GM23338 (cell line): Measurements from ENCODE around the gene CAMTA1.

Source experiments
- CREB1 ChIP-seq: fragments of 250-450 bp; sonication (Bioruptor Pico); IDR thresholded peaks from 2 replicates; pipeline ENCODE4 v1.5.0; 2020; ENCODE audit warnings: low read depth, mild to moderate bottlenecking, moderate library complexity
- EZH2 ChIP-seq: fragments of 200-600 bp; sonication (generic); IDR thresholded peaks from one replicate; pipeline ENCODE4 v1.8.0; 2017; ENCODE audit warnings: antibody characterized with exemption, mild to moderate bottlenecking, low read depth; ENCODE audit not compliant: unreplicated experiment
- EZH2phosphoT487 ChIP-seq: fragments of 200-600 bp; sonication (generic); IDR thresholded peaks from one replicate; pipeline ENCODE4 v1.8.1; 2018; ENCODE audit warnings: antibody characterized with exemption; ENCODE audit not compliant: unreplicated experiment
- JUNB ChIP-seq: IDR thresholded peaks from one replicate; pipeline ENCODE4 v1.6.1; 2016; ENCODE audit warnings: antibody characterized with exemption; ENCODE audit not compliant: unreplicated experiment
- NANOG ChIP-seq: IDR thresholded peaks from 2 replicates; pipeline ENCODE4 v1.6.1; 2016; ENCODE audit warnings: antibody characterized with exemption, borderline replicate concordance
- POLR2AphosphoS5 ChIP-seq: IDR thresholded peaks from 2 replicates; pipeline ENCODE4 v1.6.1; 2016; ENCODE audit warnings: antibody characterized with exemption, low read depth
- ZNF114 ChIP-seq: fragments of 250-450 bp; sonication (Bioruptor Pico); IDR thresholded peaks from 2 replicates; pipeline ENCODE4 v1.5.0; 2020; ENCODE audit warnings: mild to moderate bottlenecking, moderate library complexity
- ZNF331 ChIP-seq: fragments of 250-450 bp; sonication (Bioruptor Pico); IDR thresholded peaks from 2 replicates; pipeline ENCODE4 v1.5.0; 2020; ENCODE audit warnings: low read depth, mild to moderate bottlenecking, moderate library complexity
- TF ChIP-seq, protein P1 (sequence below), 2 experiments: fragments of 200-600 bp in 1 of 2; sonication (generic) in 1 of 2; conservative IDR thresholded peaks; 2 replicates each; pipeline versions ENCODE4 v1.5.1 to v1.6.1; 2016 to 2017; ENCODE audit warnings: antibody characterized with exemption in 2 of 2, low read depth in 2 of 2, mild to moderate bottlenecking in 2 of 2, moderate library complexity in 1 of 2
- TF ChIP-seq, protein P2 (sequence below): IDR thresholded peaks from 2 replicates; pipeline ENCODE4 v1.6.1; 2016; ENCODE audit warnings: antibody characterized with exemption
- TF ChIP-seq, protein P3 (sequence below): fragments of 250-450 bp; sonication (Bioruptor Pico); IDR thresholded peaks from 2 replicates; pipeline ENCODE4 v1.5.0; 2020; ENCODE audit warnings: mild to moderate bottlenecking, moderate library complexity
- TF ChIP-seq, protein P4 (sequence below): IDR thresholded peaks from one replicate; pipeline ENCODE4 v1.6.1; 2018; ENCODE audit warnings: antibody characterized with exemption; ENCODE audit not compliant: unreplicated experiment

DNA sequence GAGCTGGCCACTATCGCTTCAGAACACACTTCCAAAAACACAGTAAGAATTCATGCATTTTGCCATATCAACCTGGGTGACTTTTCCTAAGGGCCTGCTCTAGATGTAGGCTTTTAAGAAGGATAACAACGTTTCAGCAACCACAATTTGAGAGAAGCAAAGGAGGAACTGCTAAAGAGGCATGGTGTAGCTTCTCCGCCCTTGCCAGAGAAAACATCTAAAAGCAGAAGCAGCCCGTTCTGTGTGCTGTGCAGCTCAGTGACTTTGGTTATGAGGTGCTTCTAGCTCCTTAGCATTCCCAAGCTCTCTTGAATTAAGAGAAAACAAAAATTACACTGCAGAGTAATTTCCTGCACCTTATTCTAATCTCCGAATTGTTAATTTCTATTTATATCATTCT lies 1001.5 kb downstream of the CAMTA1 start:
- TF ChIP-seq, protein P1, sequence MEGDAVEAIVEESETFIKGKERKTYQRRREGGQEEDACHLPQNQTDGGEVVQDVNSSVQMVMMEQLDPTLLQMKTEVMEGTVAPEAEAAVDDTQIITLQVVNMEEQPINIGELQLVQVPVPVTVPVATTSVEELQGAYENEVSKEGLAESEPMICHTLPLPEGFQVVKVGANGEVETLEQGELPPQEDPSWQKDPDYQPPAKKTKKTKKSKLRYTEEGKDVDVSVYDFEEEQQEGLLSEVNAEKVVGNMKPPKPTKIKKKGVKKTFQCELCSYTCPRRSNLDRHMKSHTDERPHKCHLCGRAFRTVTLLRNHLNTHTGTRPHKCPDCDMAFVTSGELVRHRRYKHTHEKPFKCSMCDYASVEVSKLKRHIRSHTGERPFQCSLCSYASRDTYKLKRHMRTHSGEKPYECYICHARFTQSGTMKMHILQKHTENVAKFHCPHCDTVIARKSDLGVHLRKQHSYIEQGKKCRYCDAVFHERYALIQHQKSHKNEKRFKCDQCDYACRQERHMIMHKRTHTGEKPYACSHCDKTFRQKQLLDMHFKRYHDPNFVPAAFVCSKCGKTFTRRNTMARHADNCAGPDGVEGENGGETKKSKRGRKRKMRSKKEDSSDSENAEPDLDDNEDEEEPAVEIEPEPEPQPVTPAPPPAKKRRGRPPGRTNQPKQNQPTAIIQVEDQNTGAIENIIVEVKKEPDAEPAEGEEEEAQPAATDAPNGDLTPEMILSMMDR (conservative IDR thresholded peaks at IDR 0.05; ENCODE audit: low read depth in 2 of 2): no peak
- TF ChIP-seq POLR2AphosphoS5 (no peak), EZH2 (no peak), JUNB (no peak), ZNF331 (no peak), EZH2phosphoT487 (no peak), ZNF114 (no peak), CREB1 (CRISPR knock-in tag) (no peak), NANOG (no peak)
- TF ChIP-seq, protein P2, sequence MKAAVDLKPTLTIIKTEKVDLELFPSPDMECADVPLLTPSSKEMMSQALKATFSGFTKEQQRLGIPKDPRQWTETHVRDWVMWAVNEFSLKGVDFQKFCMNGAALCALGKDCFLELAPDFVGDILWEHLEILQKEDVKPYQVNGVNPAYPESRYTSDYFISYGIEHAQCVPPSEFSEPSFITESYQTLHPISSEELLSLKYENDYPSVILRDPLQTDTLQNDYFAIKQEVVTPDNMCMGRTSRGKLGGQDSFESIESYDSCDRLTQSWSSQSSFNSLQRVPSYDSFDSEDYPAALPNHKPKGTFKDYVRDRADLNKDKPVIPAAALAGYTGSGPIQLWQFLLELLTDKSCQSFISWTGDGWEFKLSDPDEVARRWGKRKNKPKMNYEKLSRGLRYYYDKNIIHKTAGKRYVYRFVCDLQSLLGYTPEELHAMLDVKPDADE: no peak
- TF ChIP-seq, protein P3, sequence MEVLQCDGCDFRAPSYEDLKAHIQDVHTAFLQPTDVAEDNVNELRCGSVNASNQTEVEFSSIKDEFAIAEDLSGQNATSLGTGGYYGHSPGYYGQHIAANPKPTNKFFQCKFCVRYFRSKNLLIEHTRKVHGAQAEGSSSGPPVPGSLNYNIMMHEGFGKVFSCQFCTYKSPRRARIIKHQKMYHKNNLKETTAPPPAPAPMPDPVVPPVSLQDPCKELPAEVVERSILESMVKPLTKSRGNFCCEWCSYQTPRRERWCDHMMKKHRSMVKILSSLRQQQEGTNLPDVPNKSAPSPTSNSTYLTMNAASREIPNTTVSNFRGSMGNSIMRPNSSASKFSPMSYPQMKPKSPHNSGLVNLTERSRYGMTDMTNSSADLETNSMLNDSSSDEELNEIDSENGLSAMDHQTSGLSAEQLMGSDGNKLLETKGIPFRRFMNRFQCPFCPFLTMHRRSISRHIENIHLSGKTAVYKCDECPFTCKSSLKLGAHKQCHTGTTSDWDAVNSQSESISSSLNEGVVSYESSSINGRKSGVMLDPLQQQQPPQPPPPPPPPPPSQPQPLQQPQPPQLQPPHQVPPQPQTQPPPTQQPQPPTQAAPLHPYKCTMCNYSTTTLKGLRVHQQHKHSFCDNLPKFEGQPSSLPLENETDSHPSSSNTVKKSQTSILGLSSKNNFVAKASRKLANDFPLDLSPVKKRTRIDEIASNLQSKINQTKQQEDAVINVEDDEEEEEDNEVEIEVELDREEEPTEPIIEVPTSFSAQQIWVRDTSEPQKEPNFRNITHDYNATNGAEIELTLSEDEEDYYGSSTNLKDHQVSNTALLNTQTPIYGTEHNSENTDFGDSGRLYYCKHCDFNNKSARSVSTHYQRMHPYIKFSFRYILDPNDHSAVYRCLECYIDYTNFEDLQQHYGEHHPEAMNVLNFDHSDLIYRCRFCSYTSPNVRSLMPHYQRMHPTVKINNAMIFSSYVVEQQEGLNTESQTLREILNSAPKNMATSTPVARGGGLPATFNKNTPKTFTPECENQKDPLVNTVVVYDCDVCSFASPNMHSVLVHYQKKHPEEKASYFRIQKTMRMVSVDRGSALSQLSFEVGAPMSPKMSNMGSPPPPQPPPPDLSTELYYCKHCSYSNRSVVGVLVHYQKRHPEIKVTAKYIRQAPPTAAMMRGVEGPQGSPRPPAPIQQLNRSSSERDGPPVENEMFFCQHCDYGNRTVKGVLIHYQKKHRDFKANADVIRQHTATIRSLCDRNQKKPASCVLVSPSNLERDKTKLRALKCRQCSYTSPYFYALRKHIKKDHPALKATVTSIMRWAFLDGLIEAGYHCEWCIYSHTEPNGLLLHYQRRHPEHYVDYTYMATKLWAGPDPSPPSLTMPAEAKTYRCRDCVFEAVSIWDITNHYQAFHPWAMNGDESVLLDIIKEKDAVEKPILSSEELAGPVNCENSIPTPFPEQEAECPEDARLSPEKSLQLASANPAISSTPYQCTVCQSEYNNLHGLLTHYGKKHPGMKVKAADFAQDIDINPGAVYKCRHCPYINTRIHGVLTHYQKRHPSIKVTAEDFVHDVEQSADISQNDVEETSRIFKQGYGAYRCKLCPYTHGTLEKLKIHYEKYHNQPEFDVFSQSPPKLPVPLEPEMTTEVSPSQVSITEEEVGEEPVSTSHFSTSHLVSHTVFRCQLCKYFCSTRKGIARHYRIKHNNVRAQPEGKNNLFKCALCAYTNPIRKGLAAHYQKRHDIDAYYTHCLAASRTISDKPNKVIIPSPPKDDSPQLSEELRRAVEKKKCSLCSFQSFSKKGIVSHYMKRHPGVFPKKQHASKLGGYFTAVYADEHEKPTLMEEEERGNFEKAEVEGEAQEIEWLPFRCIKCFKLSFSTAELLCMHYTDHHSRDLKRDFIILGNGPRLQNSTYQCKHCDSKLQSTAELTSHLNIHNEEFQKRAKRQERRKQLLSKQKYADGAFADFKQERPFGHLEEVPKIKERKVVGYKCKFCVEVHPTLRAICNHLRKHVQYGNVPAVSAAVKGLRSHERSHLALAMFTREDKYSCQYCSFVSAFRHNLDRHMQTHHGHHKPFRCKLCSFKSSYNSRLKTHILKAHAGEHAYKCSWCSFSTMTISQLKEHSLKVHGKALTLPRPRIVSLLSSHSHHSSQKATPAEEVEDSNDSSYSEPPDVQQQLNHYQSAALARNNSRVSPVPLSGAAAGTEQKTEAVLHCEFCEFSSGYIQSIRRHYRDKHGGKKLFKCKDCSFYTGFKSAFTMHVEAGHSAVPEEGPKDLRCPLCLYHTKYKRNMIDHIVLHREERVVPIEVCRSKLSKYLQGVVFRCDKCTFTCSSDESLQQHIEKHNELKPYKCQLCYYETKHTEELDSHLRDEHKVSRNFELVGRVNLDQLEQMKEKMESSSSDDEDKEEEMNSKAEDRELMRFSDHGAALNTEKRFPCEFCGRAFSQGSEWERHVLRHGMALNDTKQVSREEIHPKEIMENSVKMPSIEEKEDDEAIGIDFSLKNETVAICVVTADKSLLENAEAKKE: no peak
- TF ChIP-seq, protein P4, sequence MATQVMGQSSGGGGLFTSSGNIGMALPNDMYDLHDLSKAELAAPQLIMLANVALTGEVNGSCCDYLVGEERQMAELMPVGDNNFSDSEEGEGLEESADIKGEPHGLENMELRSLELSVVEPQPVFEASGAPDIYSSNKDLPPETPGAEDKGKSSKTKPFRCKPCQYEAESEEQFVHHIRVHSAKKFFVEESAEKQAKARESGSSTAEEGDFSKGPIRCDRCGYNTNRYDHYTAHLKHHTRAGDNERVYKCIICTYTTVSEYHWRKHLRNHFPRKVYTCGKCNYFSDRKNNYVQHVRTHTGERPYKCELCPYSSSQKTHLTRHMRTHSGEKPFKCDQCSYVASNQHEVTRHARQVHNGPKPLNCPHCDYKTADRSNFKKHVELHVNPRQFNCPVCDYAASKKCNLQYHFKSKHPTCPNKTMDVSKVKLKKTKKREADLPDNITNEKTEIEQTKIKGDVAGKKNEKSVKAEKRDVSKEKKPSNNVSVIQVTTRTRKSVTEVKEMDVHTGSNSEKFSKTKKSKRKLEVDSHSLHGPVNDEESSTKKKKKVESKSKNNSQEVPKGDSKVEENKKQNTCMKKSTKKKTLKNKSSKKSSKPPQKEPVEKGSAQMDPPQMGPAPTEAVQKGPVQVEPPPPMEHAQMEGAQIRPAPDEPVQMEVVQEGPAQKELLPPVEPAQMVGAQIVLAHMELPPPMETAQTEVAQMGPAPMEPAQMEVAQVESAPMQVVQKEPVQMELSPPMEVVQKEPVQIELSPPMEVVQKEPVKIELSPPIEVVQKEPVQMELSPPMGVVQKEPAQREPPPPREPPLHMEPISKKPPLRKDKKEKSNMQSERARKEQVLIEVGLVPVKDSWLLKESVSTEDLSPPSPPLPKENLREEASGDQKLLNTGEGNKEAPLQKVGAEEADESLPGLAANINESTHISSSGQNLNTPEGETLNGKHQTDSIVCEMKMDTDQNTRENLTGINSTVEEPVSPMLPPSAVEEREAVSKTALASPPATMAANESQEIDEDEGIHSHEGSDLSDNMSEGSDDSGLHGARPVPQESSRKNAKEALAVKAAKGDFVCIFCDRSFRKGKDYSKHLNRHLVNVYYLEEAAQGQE: no peak
